Measurements from ENCODE around the gene NEK1. TPM values are rescaled to one million over a fixed set of nuclear protein-coding genes. Genes with fewer than 3 reads are reported as not detected.

Gene NEK1
- total RNA-seq (1 to 10 TPM; 3.6 to 8.3 (median 5.0) TPM), polyA plus RNA-seq (1 to 10 TPM; 2.1 to 3.9 TPM)

GRCh38 chr4:169611991-169612870 lies at the start of gene NEK1:
Gene NEK1 (minus strand): TSS chr4:169612583. CDS start chr4:169602630, 9,953 bp downstream.
- no peaks in the 10 kb centered on the region for H3K36me3 ChIP-seq
- intact Hi-C loops (cut with DNase I) = loop anchor here in 1 of 3 donors (10.0 kb wide), 1 partner anchor 433 kb away; no protein-coding TSS in a partner anchor
- TF ChIP-seq CTCF (IDR thresholded peaks at IDR 0.05) = no peak
- H3K27me3 ChIP-seq = no peaks in the 10 kb centered on the region
- ATAC-seq = peak; percentile 93 to 98 (median 98)
- DNase-seq = peak; percentile 80 to 92 (median 85)
- H3K4me3 ChIP-seq = peak within 1 kb of the TSS; percentile 47 to 79 (median 56)
- H3K4me1 ChIP-seq = peaks cover 7 to 17% (median 15%) of the 10 kb centered on the region in 3 donors
- 0 to 1% methylated on average over 56 to 61 of the region's 61 CpGs for WGBS, 2 donors
- peak within 1 kb of the TSS; percentile 84 to 90 (median 88) for H3K27ac ChIP-seq
- no peak for FAIRE-seq
- no peaks in the 10 kb centered on the region for H3K9me3 ChIP-seq

- intact Hi-C loops (cut with DNase I) = no loop called here
- no peak for TF ChIP-seq CTCF (IDR thresholded peaks at IDR 0.05)
- Histone ChIP-seq H3K36me3 (no peaks in the 10 kb centered on the region), H3K4me3 (peak overlapping the region in 2 of 4 donors; percentile 15 to 35), H3K9me3 (no peaks in the 10 kb centered on the region), H3K27me3 (no peaks in the 10 kb centered on the region), H3K27ac (peak overlapping the region in 3 of 4 donors; percentile 67 to 89 (median 82)), H3K4me1 (peaks cover 52 to 71% (median 59%) of the 10 kb centered on the region in 3 donors)
- DNase-seq = no peak
- ATAC-seq = no peak
- peak; percentile 43 for FAIRE-seq
- WGBS, 2 donors = 10 to 15% methylated on average over 1 of the region's 1 CpG
These were observed 49.4 kb upstream of the NEK1 start for GRCh38 chr4:169661761-169662160.

GRCh38 chr4:169660929-169661328 lies 48.5 kb upstream of the NEK1 start:
- Histone ChIP-seq H3K9me3 (no peaks in the 10 kb centered on the region), H3K27me3 (no peaks in the 10 kb centered on the region), H3K4me1 (peaks cover 51 to 69% (median 59%) of the 10 kb centered on the region in 3 donors), H3K4me3 (peak overlapping the region in 2 of 4 donors; percentile 35 to 39), H3K36me3 (no peaks in the 10 kb centered on the region), H3K27ac (peak overlapping the region; percentile 67 to 89 (median 82))
- no peak for ATAC-seq
- intact Hi-C loops (cut with DNase I) = no loop called here
- TF ChIP-seq CTCF (IDR thresholded peaks at IDR 0.05) = no peak
- DNase-seq = no peak
- WGBS, 2 donors = 14 to 18% methylated on average over 3 of the region's 3 CpGs
- peak; percentile 89 for FAIRE-seq

GRCh38 chr4:169659716-169660670 lies 47.6 kb upstream of the NEK1 start:
- ATAC-seq (peak; percentile 95 to 97 (median 97)), FAIRE-seq (peak; percentile 99)
- WGBS, 2 donors = 3 to 4% methylated on average over 14 of the region's 14 CpGs

More at GRCh38 chr4:169659716-169660670, 47.6 kb upstream of the NEK1 start:
- H3K36me3 ChIP-seq = no peaks in the 10 kb centered on the region
- TF ChIP-seq CTCF (IDR thresholded peaks at IDR 0.05) = no peak
- H3K4me3 ChIP-seq = peak overlapping the region in 3 of 4 donors; percentile 5 to 39 (median 35)
- peak in 5 of 6 donors; percentile 52 to 87 (median 83) for DNase-seq
- intact Hi-C loops (cut with DNase I) = no loop called here
- no peaks in the 10 kb centered on the region for H3K27me3 ChIP-seq
- H3K4me1 ChIP-seq = peaks cover 42 to 60% (median 52%) of the 10 kb centered on the region in 3 donors
- peak overlapping the region; percentile 67 to 89 (median 82) for H3K27ac ChIP-seq
- no peaks in the 10 kb centered on the region for H3K9me3 ChIP-seq

Data from pancreas (tissue), 10 donors.